HG03108 (cell line): ENCODE results near the gene RYR2.
"Not testable (repeated sequence)": the region's sequence is repeated elsewhere in the genome, so short reads cannot be mapped to it uniquely, and the experiment has no call there.

ENCODE experiments used
- ATAC-seq: cut with Tn5 transposase; IDR thresholded peaks from one replicate; pipeline ENCODE4 v1.9.1; 2021; ENCODE audit warnings: moderate library complexity; ENCODE audit not compliant: unreplicated experiment

RYR2 gene

GRCh38 chr1:237324226-237324625, 282.2 kb downstream of the RYR2 start:
- ATAC-seq: no peak

- ATAC-seq: no peak
Observed at GRCh38 chr1:237327061-237327460, 285.1 kb downstream of the RYR2 start.

- no peak for ATAC-seq
Observed at GRCh38 chr1:237340892-237341291, 298.9 kb downstream of the RYR2 start.

DNA sequence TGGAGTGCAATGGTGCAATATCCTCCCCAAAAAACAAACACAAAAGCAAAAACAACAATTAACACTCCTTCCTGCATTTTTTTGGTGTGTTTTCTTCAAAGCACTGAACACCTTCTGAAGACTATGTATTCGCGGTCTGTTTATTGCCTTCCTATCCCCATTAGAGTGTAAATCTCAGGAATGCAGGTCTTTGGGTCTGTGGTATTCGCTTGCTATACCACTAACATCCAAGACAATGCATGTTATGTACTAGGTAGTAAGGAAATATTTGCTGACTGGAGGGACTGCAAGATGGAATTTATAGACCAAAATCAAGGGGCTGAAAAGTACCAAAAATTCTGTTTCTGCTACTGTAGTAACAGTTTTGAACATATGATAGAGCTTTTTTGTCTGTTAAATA, 299.4 kb downstream of the RYR2 start:
- no peak for ATAC-seq

GRCh38 chr1:237342730-237343129, 300.7 kb downstream of the RYR2 start:
- no peak for ATAC-seq

GRCh38 chr1:237352747-237353146, 310.8 kb downstream of the RYR2 start:
- ATAC-seq: no peak

DNA sequence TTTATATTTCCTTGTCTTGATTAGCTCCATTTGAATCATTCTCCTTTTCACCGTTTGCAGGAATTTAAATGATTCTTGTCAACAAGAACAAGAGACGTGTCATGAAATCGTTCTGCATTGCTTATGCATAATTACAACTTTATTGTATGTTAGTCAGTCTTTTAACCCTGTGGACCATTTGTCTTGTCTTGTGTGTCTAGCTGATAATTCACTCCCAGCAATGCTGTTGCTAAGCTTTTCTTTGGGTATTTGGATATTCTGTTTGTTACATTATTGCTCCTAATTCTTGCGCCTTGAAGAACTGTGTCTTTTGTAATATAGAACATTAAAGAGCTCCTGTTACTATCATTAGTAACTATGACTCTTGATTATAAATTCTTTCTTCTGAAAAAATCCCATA, 311.9 kb downstream of the RYR2 start:
- no peak for ATAC-seq

- no peak for ATAC-seq
Observed at GRCh38 chr1:237355022-237355421, 313.0 kb downstream of the RYR2 start.

DNA sequence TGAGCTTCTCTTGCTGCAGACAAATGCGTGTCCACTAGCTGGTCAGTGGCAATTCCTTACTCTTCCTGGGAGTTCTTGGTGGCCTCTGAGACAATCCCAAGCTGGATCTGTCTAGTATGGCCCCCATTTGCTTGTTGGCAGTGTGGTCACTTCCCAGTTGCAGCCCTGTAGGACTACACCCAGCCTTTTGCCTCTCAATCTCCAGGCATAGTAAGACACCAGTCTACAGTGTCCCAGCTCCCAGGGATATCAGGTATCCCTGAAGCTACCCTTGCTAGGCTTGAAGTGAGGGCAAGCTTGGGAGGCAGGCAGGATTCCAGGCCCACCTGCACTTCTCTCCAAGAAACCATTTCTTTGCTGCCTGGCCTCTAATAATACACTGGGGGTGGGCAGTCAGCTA, 316.6 kb downstream of the RYR2 start:
- no peak for ATAC-seq

DNA sequence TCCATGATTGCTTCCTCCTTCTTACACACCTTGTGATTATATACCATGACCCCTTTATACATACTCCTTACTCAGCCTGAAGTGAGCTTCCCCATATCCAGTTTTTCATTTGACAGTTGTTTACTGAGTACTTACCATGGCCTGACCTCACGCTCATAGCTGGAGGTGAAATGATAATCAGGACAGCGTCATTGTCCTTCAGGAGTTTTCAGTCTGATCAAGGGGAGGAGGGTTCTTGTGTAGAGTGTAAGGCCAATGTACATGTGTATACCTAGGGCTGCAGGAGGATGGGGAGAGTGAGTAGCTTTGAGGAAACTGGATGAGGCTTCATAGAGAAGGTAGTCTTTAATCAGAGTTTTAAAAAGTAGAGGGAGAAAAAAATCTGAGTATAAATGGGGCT, 325.8 kb downstream of the RYR2 start:
- no peak for ATAC-seq

- ATAC-seq: not testable (repeated sequence)
Observed at GRCh38 chr1:237371477-237371876, 329.5 kb downstream of the RYR2 start.

DNA sequence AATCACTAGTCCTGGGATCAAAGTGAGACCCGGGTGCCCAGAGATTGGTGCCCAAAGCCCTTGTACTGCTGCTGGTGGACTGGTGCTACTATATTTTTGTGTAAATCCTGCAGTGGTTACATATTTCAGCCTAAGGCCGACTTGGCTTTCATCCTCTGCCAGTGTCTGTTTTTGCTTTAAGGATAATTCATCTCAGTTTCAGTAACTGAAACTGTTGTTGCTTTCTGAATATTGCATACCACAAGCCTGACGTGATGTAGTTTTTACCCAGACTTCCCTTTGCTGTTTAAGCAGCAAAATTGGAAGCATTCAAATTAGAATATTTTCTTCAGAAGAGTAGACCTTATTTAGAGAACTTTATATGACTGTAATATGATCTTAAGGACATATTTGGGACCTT, 341.8 kb downstream of the RYR2 start:
- ATAC-seq: no peak

- ATAC-seq: no peak
Observed at GRCh38 chr1:237384213-237384612, 342.2 kb downstream of the RYR2 start.

- no peak for ATAC-seq
Observed at GRCh38 chr1:237386362-237387143, 344.6 kb downstream of the RYR2 start.

DNA sequence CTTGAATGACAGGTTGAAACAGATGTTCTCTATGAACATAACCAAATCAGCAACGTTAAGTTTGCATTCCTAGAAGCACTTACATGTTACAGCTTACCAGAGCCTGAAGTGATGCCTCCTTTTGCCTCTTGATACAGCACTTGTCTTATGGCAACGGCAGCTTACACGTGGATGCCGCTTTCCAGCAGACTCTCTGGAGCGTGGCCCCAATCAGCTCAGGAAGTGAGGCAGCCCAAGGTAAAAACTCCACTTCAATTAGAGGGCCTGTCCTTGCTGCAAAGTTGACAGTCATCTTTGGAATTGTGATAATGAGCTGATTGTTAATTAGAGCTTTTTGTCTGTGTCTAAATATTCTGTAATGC, 345.1 kb downstream of the RYR2 start:
- no peak for ATAC-seq

GRCh38 chr1:237390823-237391222, 348.8 kb downstream of the RYR2 start:
- ATAC-seq: no peak

DNA sequence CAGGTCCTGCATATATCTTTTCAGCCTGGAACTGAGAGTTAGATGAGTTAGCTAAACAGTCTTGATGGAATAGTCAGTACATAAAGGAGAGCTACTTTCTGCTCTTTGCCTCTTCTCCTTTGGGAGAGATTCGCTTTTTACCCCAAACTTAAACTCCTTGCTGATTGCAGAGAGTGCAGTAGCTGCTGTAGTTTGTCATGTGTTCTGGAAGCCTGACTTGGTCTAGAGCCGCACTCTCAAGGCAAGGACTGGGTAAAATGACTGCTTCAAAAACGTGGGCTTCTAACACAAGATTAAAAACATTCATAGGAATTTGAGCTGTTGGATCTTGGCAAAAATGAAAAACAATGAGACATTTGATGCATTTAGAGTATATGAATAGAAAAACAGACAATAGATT, 351.6 kb downstream of the RYR2 start:
- ATAC-seq: no peak

GRCh38 chr1:237394281-237394680, 352.3 kb downstream of the RYR2 start:
- no peak for ATAC-seq

- no peak for ATAC-seq
Observed at GRCh38 chr1:237396426-237396825, 354.4 kb downstream of the RYR2 start.

GRCh38 chr1:237398751-237399150, 356.8 kb downstream of the RYR2 start:
- ATAC-seq: no peak

DNA sequence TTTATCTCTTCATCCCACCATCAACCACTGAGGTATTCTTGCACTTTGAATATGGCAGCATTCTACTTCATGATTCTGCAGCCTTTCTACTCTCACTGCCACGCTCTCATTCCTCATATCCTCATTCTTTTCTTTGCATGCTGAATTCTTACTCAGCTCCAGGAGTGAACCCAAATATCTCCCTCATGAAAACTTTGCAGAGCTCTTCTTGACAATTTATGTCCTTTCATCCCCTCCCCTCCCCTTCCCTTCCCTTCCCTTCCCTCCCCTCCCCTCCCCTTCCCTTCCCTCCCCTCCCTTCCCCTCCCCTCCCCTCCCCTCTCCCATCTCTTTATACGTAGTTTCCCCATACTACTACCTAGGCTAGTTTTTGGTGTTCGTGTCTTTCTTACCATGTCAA, 363.9 kb downstream of the RYR2 start:
- no peak for ATAC-seq

DNA sequence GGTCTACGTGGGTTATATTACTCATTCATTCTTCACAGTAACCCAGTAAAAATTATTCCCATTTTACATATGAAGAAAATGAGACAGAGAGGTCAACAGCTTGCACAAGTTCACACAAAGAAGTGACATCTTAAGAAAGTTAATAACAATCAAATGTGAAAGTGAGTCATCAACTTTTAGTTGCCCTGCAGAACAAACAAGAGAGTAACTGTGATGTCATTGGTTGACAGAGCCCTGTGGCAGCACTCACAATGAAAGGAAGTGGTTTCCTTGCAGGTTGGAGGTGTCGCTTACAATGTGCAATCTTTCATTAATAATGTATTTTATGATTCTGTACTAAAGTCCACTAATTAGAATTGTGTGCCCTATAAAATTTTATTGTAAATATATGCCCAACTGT, 369.6 kb downstream of the RYR2 start:
- ATAC-seq: no peak

DNA sequence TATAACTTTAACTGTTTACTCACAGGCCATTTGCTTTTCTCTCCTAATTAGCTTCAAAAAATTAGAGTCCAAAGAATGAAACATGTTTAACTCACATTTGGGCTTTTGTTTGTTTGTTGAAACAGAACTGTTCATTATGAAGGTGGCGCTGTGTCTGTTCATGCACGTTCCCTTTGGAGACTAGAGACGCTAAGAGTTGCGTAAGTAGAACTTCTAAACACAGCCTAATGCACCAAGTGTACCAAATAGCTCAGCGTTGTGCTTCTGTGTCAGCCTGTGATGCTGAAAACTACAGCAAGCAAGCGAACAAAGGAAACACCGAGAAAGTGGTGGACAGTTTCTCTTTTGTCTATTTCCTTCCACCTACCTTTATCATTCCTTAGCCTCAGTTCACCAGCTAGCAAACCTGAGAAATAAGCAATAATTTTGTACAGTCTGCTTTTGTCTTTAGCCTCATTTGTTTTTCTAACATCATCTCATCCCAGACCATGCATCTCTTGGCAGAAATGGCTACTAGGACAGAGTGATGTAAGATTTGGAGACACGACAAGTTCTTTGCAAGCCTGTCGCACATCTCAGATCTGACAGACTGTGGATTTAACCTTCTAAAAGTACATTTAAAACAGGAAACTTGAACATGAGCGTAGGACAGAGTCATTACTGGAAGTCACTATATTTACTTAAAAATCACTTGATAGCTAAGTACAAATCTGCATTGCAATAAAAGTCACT, 375.1 kb downstream of the RYR2 start:
- ATAC-seq: no peak
